ENCODE data around the gene CREBBP. TPM values are rescaled to one million over a fixed set of nuclear protein-coding genes. Genes with fewer than 3 reads are reported as not detected.

Gene CREBBP
- total RNA-seq, 1 experiment from 2014 or later: 79.1 TPM

GRCh38 chr16:3696425-3697218, 183.9 kb downstream of the CREBBP start:
- no peak overlapping the region for H3K9ac ChIP-seq (ENCODE audit: extremely low read depth, insufficient read length, low read length)
- no peak overlapping the region for H3T11ph ChIP-seq (ENCODE audit: low read length)
- peaks cover 3% of the 10 kb centered on the region for H3K79me1 ChIP-seq (ENCODE audit: insufficient read depth, low read depth, low read length, poor library complexity, severe bottlenecking)
- no peak overlapping the region for H3K18ac ChIP-seq (ENCODE audit: insufficient read length, low read depth, low read length)
- H3K4me1 Mint-ChIP-seq: peaks cover 3 to 8% of the 10 kb centered on the region in 2 experiments; a peak in 2 of 4 replicates
- no peak overlapping the region for H3K4ac ChIP-seq (ENCODE audit: low read depth, low read length)
- H3K9me3 ChIP-seq (ENCODE audit: control insufficient read depth, low read depth, low read length): no peaks in the 10 kb centered on the region
- peaks cover 12 to 24% (median 13%) of the 10 kb centered on the region in 3 experiments; a peak in 5 of 7 replicates for H3K36me3 Mint-ChIP-seq (ENCODE audit: insufficient read depth in 1 of 3, low read depth in 3 of 3)
- no CpG with 5 or more reads among the region's 13 CpGs for WGBS (ENCODE audit: extremely low coverage, insufficient read length, low lambda C conversion rate)
- H3K79me2 ChIP-seq (ENCODE audit: insufficient read depth, low read length): peaks cover 5% of the 10 kb centered on the region; the same call in 1 of the 2 replicates
- no peak overlapping the region for H2AFZ ChIP-seq (ENCODE audit: low read length)
- no peak overlapping the region for H3K23ac ChIP-seq (ENCODE audit: insufficient read length, low read depth, low read length)
- no peak overlapping the region for H3K56ac ChIP-seq (ENCODE audit: insufficient read length, low read depth, low read length)
- H2BK12ac ChIP-seq (ENCODE audit: insufficient read length, low read depth, low read length): no peak overlapping the region
- no peaks in the 10 kb centered on the region for H4K20me1 ChIP-seq (ENCODE audit: control insufficient read depth, insufficient read depth, insufficient read length)
- no peak for DNase-seq
- H2BK20ac ChIP-seq (ENCODE audit: low read depth, low read length, poor library complexity, severe bottlenecking): no peak overlapping the region
- H3K27ac ChIP-seq (ENCODE audit: insufficient read length, low read depth, low read length): no peak overlapping the region
- no peak overlapping the region for H3K4me2 ChIP-seq (ENCODE audit: insufficient read depth, insufficient read length, low read length)
- H3K27me3 ChIP-seq (ENCODE audit: insufficient read depth, low read length): no peaks in the 10 kb centered on the region
- peak overlapping the region; percentile 49 to 96 (median 55); a peak in 4 of 7 replicates for H3K27ac Mint-ChIP-seq
- H4K91ac ChIP-seq (ENCODE audit: insufficient read length, low read depth, low read length): no peak overlapping the region
- H3K4me3 Mint-ChIP-seq: no peak overlapping the region
- no peak overlapping the region for H2BK120ac ChIP-seq (ENCODE audit: low read depth, low read length, poor library complexity, severe bottlenecking)
- H3K9me3 Mint-ChIP-seq: no peaks in the 10 kb centered on the region
- TF ChIP-seq CTCF (conservative IDR thresholded peaks at IDR 0.05): no peak
- H3K4me1 ChIP-seq (ENCODE audit: insufficient read depth, low read length): no peaks in the 10 kb centered on the region
- H4K8ac ChIP-seq (replicated peaks; ENCODE audit: insufficient read length, low read depth, low read length): no peak overlapping the region
- no peak overlapping the region for H2BK15ac ChIP-seq (ENCODE audit: low read depth, low read length)
- no peak overlapping the region for H4K5ac ChIP-seq (ENCODE audit: insufficient read length, low read depth, low read length)
- H3K23me2 ChIP-seq (ENCODE audit: insufficient read length, low read depth, low read length, poor library complexity, severe bottlenecking): no peaks in the 10 kb centered on the region
- no peak overlapping the region for H3K14ac ChIP-seq (ENCODE audit: insufficient read depth, low read length)
- H2BK5ac ChIP-seq (ENCODE audit: insufficient read length, low read length): no peak overlapping the region
- H2AK5ac ChIP-seq (ENCODE audit: insufficient read length, low read length): no peak overlapping the region
- no peaks in the 10 kb centered on the region for H3K27me3 Mint-ChIP-seq (ENCODE audit: low read depth)

All from H9 (cell line).